Activated gamma-delta T cell treated with Interleukin-2 at 50 U/mL for 16 hours (primary cell): ENCODE measurements around the gene GATD1.

Experiments
- DNase-seq: peaks from one replicate; pipeline ENCODE4 v3.0.0-alpha.2; 2020

Gene GATD1, protein sequence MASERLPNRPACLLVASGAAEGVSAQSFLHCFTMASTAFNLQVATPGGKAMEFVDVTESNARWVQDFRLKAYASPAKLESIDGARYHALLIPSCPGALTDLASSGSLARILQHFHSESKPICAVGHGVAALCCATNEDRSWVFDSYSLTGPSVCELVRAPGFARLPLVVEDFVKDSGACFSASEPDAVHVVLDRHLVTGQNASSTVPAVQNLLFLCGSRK

DNA sequence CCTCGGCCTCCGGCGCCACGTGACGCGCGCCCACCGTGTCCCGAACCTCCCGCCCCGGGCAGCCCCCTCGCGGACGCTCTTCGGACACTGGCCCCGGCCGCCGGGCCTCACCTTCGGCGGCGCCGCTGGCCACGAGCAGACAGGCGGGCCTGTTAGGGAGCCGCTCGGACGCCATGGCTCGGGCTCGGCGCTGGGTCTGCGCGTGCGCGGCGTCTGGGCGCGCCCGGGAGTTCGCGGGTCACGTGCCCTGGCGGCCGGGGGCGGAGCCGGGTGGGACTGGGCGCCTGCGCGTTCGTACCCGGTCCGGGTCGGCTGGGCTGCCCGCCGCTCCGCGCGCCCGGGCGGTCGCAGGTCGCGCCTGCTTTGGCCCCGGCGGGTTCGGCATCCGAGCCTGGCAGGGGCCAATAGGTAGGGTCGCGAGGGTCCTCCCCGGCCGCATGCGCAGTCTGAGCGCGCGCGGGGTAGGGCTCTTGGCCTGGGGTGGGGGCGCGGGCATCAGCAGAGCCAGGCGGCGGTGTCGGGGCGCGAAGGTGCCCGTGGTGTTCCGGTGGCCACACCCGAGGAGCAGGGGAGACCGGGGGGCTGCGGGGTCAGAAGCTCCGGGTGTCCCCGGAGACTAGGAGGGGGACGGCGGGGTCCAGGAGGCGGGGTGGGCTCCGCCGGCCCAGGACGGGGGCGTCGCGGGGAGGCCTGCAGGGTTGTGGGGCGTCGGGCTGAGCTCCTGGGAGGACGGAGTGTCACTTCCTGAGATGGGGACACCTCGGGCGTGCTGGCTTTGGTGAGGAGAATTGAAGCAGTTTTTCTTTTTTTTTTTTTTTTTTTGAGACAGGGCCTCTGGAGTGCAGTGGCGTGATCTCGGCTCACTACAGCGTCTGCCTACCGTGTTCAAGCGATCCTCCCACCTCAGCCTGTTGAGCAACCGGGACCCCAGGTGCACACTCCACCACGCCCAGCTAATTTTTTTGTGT is at the start of gene GATD1:
TSS of gene GATD1 (minus strand) at position 200 of the 968 bp plus-strand sequence. CDS start at position 175, 25 bp downstream.
- peak; percentile 94 for DNase-seq

DNA sequence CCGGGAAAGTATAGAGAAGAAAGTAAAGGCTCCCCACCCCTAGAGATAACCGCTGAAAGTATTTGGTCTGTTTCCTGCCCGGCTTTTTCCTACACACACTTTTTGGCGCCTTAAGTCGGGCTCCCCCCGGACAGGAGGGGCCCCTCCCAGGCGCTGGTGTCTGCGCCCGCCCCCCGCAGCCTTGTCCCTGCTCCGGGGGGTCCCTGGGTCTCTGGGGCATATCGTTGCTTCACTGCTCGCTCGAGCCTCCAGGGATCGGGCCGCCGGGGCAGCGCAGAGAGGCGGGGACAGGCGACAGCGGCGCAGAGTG is 49.5 kb upstream of the GATD1 start:
- no peak for DNase-seq

DNA sequence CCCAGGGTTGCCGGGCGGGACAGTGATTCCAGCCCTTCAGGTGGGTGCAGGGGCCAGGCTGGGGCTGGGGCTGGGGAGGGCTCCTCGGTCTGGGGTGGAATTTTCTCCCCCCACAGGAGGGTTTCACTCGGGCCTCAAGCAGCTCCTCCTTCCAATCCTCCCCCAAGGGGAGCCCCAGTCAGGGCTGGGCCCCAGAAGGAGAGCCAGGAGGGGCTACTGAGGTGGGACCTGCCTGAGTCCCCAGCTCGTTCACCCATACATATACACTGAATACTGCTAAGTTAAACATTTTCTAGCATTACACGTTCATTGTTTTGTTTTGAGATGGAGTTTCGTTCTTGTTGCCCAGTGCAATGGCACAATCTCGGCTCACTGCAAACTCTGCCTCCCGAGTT is 48.9 kb upstream of the GATD1 start:
- DNase-seq = no peak

DNA sequence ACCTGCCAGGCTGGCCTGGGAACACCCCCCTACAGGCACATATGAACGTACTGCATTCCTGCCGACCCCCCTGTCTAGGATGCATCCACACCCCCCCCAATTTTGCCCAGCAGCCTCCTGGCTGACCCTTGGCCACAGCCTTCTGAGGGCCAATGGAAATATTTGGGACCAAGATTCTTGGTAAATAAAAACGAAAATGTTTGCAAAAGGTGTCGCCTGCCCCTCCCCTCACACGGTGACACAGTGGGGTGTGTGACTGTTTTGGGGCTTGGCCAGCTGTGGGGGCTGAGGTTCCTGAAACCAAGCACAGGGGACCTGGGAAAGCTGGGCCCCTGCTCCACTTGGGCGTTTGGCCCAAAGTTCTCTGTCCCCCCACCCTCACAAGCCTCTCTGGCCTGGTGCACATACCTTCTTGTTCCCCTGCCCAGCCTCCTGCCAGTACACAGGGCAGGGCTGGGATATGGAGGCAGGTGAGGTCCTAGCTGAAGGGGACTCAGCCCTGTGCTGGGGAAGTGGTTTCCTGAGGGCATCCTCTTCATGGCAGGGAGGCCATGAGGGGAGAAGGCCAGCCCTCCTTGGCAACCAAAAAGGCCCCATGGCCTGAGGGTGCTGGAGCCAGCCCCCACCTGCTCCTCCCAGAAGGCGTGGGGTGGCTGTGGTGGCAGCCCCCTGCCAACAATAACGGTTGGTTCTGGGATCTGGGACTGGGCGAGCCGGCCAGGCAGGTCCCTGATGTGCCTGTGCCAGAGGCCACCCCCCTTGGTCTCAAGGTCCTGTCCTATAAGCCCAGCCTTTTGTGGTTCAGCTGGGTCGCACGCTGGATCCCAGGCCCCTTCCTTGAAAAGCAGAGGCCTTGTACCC is 48.3 kb upstream of the GATD1 start:
- no peak for DNase-seq

DNA sequence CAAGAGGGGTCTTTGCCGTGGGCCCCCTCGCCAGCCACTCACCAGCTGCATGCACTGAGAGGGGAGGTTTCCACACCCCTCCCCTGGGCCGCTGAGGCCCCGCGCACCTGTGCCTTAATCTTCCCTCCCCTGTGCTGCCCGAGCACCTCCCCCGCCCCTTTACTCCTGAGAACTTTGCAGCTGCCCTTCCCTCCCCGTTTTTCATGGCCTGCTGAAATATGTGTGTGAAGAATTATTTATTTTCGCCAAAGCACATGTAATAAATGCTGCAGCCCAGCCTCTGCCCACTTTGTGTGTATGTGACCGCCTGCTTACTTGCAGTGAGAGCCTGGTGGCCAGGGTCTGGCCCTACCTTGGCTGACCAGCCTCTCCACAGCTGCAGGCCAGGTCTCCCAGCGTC is 47.7 kb upstream of the GATD1 start:
- DNase-seq = no peak

GRCh38 chr11:824292-824880 is 47.1 kb upstream of the GATD1 start:
- DNase-seq = no peak

DNA sequence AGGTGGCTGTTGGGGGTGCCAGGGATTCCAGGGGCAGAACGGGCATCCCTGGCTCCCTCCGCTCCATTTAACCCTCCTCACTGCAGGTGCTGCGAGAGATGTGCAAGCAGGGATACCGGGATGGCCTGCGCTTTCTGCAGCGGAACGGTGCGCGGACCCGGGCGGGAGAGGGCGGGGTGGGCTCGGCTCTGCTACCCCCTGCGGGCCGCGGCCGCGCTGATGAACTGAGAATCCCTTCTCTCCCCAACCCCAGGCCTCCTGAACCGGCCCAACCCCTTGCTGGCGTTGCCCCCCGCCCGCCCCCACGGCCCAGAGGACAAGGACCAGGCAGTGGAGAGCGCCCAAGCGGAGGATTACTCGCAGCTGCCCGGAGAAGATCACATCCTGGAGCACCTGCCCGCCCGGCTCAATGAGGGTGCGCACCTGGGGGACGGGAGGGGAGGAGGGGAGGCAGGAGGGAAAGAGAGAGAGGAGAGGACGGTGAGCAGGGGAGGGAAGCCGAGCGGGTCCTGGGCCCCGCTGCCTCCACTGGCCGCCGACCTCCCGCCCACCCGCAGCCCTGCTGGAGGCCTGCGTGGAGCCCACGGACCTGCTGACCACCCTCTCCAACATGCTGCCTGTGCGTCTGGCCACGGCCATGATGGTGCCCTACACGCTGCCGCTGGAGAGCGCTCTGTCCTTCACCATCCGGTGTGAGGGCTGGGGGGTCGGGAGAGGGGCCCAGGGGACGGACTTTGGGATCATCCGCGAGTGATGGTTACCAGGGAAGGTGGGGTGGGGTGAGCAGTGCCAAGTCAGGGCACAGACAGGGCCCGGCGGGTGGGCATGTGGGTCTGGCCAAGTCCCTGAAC is 46.4 kb upstream of the GATD1 start:
- no peak for DNase-seq

GRCh38 chr11:821512-822371 is 44.5 kb upstream of the GATD1 start:
- no peak for DNase-seq

GRCh38 chr11:820655-821511 is 43.6 kb upstream of the GATD1 start:
- no peak for DNase-seq

- DNase-seq = peak; percentile 97
These were observed 42.8 kb upstream of the GATD1 start for GRCh38 chr11:819943-820649.

- peak; percentile 91 for DNase-seq
These were observed 42.0 kb upstream of the GATD1 start for GRCh38 chr11:819129-819931.

- no peak for DNase-seq
These were observed 41.3 kb upstream of the GATD1 start, which contains the start of gene PNPLA2 for GRCh38 chr11:818396-819128. Gene PNPLA2 (plus strand): TSS chr11:818914. CDS start chr11:819719, 805 bp downstream.

DNA sequence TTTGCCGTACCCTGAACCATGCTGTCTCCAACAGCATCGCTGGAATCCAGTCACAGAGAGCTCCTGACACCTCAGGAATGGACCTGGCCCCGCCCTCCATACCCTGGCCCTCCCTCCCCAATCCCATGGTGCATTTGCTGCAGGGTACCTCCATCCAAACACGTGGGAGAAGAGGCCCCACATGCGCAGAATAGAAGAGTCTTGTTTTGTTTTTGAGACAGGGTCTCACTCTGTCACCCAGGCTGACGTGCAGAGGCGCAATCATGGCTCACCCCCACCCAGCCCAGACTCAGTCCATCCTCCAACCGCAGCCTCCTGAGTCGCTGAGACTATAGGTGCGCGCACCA is 39.1 kb upstream of the GATD1 start:
- DNase-seq = no peak

DNA sequence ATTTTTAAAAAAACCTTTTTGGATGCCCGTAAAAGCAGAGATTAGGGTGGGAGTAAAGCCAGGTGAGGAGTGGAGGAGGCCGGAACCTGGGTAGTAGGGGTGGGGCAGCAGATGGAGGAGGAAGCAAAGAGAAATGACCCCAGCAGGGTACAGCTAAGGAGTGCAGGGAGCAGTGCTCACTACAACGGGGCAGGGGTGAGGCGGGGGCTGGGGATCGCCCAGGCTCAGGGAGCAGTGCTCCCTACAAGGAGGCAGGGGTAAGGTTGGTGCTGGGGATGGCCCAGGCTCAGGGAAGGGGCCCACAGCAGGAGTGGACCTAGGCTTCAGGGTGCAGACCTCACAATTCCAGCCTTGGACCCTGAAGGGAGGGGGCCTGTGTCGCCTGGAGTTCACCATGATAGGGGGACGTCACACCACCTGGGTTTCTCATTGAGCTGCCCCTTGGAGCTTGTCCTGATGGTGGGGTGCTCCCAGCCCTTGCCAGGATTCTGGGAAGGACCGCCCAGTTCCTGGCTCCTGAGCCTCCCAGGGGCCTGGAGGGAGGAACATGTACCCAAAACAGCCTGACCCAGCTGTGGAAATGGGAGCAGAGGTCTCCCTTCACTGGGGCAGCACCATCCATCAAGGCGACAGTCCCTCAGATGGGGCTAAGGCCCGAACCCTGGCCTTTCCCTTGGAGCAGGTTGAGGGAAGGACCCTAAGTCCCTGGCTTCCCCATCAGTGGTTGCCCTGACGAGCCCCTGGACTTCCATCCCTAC is 38.6 kb upstream of the GATD1 start:
- DNase-seq = no peak

DNA sequence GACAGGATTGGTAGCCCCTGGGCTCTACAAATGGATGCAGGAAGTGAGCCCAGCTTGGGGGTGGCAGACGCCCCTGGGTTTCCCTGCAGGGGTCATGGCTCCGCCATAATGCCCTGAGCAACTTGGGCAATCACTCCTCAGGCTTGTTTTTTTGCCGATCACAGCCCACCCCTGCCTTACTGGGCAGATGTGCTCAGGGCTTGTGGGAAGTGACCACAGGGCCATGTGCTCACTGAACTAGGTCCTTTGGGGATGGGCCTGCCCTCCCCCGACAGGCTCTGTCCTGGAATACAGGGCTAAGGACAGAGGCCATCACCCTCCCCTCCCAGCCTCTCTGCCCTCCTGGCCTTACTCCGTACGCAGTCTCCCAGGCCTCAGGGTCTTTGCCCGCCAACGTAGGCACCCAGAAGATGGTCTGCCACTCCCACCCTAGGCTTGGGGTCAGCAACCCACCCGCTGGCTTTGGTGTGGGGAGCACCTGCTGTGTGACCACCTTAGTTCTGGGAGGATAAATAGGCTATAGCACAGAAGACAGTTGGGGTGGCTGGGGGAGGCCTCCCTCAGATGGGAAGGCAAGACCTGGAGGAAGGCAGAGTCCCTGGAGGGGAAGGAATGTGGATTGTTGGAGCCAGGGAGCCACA is 36.3 kb upstream of the GATD1 start:
- DNase-seq = no peak

GRCh38 chr11:813072-813455 is 35.8 kb upstream of the GATD1 start:
- DNase-seq = no peak
